ENCODE measurements around the gene C9orf72.

The C9orf72 gene

GRCh38 chr9:27542508-27542907, 30.8 kb downstream of the C9orf72 start:
- no peak overlapping the region for H3K27ac ChIP-seq (ENCODE audit: insufficient read depth in 1 of 2, low read depth in 1 of 2, low read length in 2 of 2, poor library complexity in 1 of 2, severe bottlenecking in 2 of 2)
- no peak overlapping the region for H3K4me3 ChIP-seq (ENCODE audit: control insufficient read depth in 1 of 7, extremely low read depth in 1 of 7, insufficient read depth in 4 of 7, low read depth in 2 of 7, low read length in 6 of 7)
- DNase-seq, result no peak
- WGBS (ENCODE audit: insufficient coverage), result no CpG with 5 or more reads among the region's 2 CpGs
- peaks cover 0 to 9% (median 6%) of the 10 kb centered on the region in 4 experiments for H3K4me1 ChIP-seq (ENCODE audit: control extremely low read depth in 1 of 4, control insufficient read depth in 4 of 4, insufficient read depth in 4 of 4, low read length in 3 of 4)
- ChIA-PET CTCF (interaction anchor here (1.0 to 1.3 kb wide), 2 partner anchors 11 to 27 kb away, joined by 3 read pairs; no protein-coding TSS in a partner anchor), POLR2A (interaction anchor here (0.7 kb wide), 1 partner anchor 29 kb away, joined by 3 read pairs; no protein-coding TSS in a partner anchor)
- H3K36me3 ChIP-seq (ENCODE audit: control insufficient read depth in 4 of 4, insufficient read depth in 4 of 4, low read length in 3 of 4), result peaks cover 3 to 24% (median 9%) of the 10 kb centered on the region in 4 experiments
- no peaks in the 10 kb centered on the region for H3K9me3 ChIP-seq (ENCODE audit: control extremely low read depth in 1 of 5, control insufficient read depth in 4 of 5, insufficient read depth in 2 of 5, low read depth in 1 of 5, low read length in 4 of 5)
- H3K27me3 ChIP-seq (replicated peaks in 2 of 5; ENCODE audit: control insufficient read depth in 4 of 5, insufficient read depth in 5 of 5, low read length in 4 of 5), result no peaks in the 10 kb centered on the region

- Histone ChIP-seq H3K27ac (ENCODE audit: insufficient read depth in 1 of 2, low read depth in 1 of 2, low read length in 2 of 2, poor library complexity in 1 of 2, severe bottlenecking in 2 of 2) (no peak overlapping the region), H3K4me1 (ENCODE audit: control extremely low read depth in 1 of 4, control insufficient read depth in 4 of 4, insufficient read depth in 4 of 4, low read length in 3 of 4) (peaks cover 0 to 9% (median 6%) of the 10 kb centered on the region in 4 experiments)
- WGBS (ENCODE audit: insufficient coverage), result 87% methylated on average over 3 of the region's 4 CpGs
These were observed 31.5 kb downstream of the C9orf72 start for GRCh38 chr9:27541740-27542139.

GRCh38 chr9:27540502-27540901, 32.8 kb downstream of the C9orf72 start:
- DNase-seq, result no peak
- ChIA-PET CTCF (interaction anchor here (1.3 to 1.9 kb wide), 3 partner anchors 13 to 292 kb away, joined by 3 to 6 read pairs (median 3); no protein-coding TSS in a partner anchor), POLR2A (no interaction called here)
- H3K9me3 ChIP-seq (ENCODE audit: control extremely low read depth in 1 of 5, control insufficient read depth in 4 of 5, insufficient read depth in 2 of 5, low read depth in 1 of 5, low read length in 4 of 5), result no peaks in the 10 kb centered on the region
- H3K36me3 ChIP-seq (ENCODE audit: control insufficient read depth in 4 of 4, insufficient read depth in 4 of 4, low read length in 3 of 4), result peaks cover 3 to 20% (median 6%) of the 10 kb centered on the region in 4 experiments
- H3K4me1 ChIP-seq (ENCODE audit: control extremely low read depth in 1 of 4, control insufficient read depth in 4 of 4, insufficient read depth in 4 of 4, low read length in 3 of 4), result peaks cover 0 to 9% (median 6%) of the 10 kb centered on the region in 4 experiments
- H3K4me3 ChIP-seq (ENCODE audit: control insufficient read depth in 1 of 7, extremely low read depth in 1 of 7, insufficient read depth in 4 of 7, low read depth in 2 of 7, low read length in 6 of 7), result no peak overlapping the region
- no peaks in the 10 kb centered on the region for H3K27me3 ChIP-seq (replicated peaks in 2 of 5; ENCODE audit: control insufficient read depth in 4 of 5, insufficient read depth in 5 of 5, low read length in 4 of 5)
- H3K27ac ChIP-seq (ENCODE audit: insufficient read depth in 1 of 2, low read depth in 1 of 2, low read length in 2 of 2, poor library complexity in 1 of 2, severe bottlenecking in 2 of 2), result no peak overlapping the region
- no CpG with 5 or more reads among the region's 1 CpG for WGBS (ENCODE audit: insufficient coverage)

More at GRCh38 chr9:27541740-27542139, 31.5 kb downstream of the C9orf72 start:
- ChIA-PET POLR2A (no interaction called here), CTCF (interaction anchor here (1.3 kb wide), 2 partner anchors 12 to 14 kb away, joined by 3 read pairs; no protein-coding TSS in a partner anchor)
- H3K36me3 ChIP-seq (ENCODE audit: control insufficient read depth in 4 of 4, insufficient read depth in 4 of 4, low read length in 3 of 4), result peaks cover 3 to 19% (median 9%) of the 10 kb centered on the region in 4 experiments
- DNase-seq, result no peak
- no peaks in the 10 kb centered on the region for H3K27me3 ChIP-seq (replicated peaks in 2 of 5; ENCODE audit: control insufficient read depth in 4 of 5, insufficient read depth in 5 of 5, low read length in 4 of 5)
- H3K4me3 ChIP-seq (ENCODE audit: control insufficient read depth in 1 of 7, extremely low read depth in 1 of 7, insufficient read depth in 4 of 7, low read depth in 2 of 7, low read length in 6 of 7), result no peak overlapping the region
- H3K9me3 ChIP-seq (ENCODE audit: control extremely low read depth in 1 of 5, control insufficient read depth in 4 of 5, insufficient read depth in 2 of 5, low read depth in 1 of 5, low read length in 4 of 5), result no peaks in the 10 kb centered on the region

GRCh38 chr9:27539479-27540441, 33.5 kb downstream of the C9orf72 start:
- WGBS (ENCODE audit: insufficient coverage), result 83% methylated on average over 4 of the region's 5 CpGs
- peak overlapping the region in 1 of 7 experiments; percentile 38 for H3K4me3 ChIP-seq (ENCODE audit: control insufficient read depth in 1 of 7, extremely low read depth in 1 of 7, insufficient read depth in 4 of 7, low read depth in 2 of 7, low read length in 6 of 7)
- H3K36me3 ChIP-seq (ENCODE audit: control insufficient read depth in 4 of 4, insufficient read depth in 4 of 4, low read length in 3 of 4), result peaks cover 0 to 16% (median 4%) of the 10 kb centered on the region in 4 experiments
- H3K27ac ChIP-seq (ENCODE audit: insufficient read depth in 1 of 2, low read depth in 1 of 2, low read length in 2 of 2, poor library complexity in 1 of 2, severe bottlenecking in 2 of 2), result no peak overlapping the region
- H3K27me3 ChIP-seq (replicated peaks in 2 of 5; ENCODE audit: control insufficient read depth in 4 of 5, insufficient read depth in 5 of 5, low read length in 4 of 5), result no peaks in the 10 kb centered on the region
- H3K4me1 ChIP-seq (ENCODE audit: control extremely low read depth in 1 of 4, control insufficient read depth in 4 of 4, insufficient read depth in 4 of 4, low read length in 3 of 4), result peaks cover 0 to 9% (median 6%) of the 10 kb centered on the region in 4 experiments
- ChIA-PET POLR2A (no interaction called here), CTCF (interaction anchor here (1.1 to 10.9 kb wide), 4 partner anchors 9 to 291 kb away, joined by 3 to 131 read pairs (median 4); no protein-coding TSS in a partner anchor)
- H3K9me3 ChIP-seq (ENCODE audit: control extremely low read depth in 1 of 5, control insufficient read depth in 4 of 5, insufficient read depth in 2 of 5, low read depth in 1 of 5, low read length in 4 of 5), result no peaks in the 10 kb centered on the region
- peak in 2 of 3 donors; percentile 29 to 37 for DNase-seq

GRCh38 chr9:27538647-27539046, 34.6 kb downstream of the C9orf72 start:
- 100% methylated on average over 2 of the region's 3 CpGs for WGBS (ENCODE audit: insufficient coverage)
- POLR2A ChIA-PET, result no interaction called here
- H3K9me3 ChIP-seq (ENCODE audit: control extremely low read depth in 1 of 5, control insufficient read depth in 4 of 5, insufficient read depth in 2 of 5, low read depth in 1 of 5, low read length in 4 of 5), result no peaks in the 10 kb centered on the region
- H3K27me3 ChIP-seq (replicated peaks in 2 of 5; ENCODE audit: control insufficient read depth in 4 of 5, insufficient read depth in 5 of 5, low read length in 4 of 5), result no peaks in the 10 kb centered on the region
- peaks cover 0 to 9% (median 6%) of the 10 kb centered on the region in 4 experiments for H3K4me1 ChIP-seq (ENCODE audit: control extremely low read depth in 1 of 4, control insufficient read depth in 4 of 4, insufficient read depth in 4 of 4, low read length in 3 of 4)
- CTCF ChIA-PET, result interaction anchor here (0.6 to 10.9 kb wide), 4 partner anchors 10 to 507 kb away, joined by 3 to 131 read pairs (median 4); no protein-coding TSS in a partner anchor
- DNase-seq, result no peak
- H3K27ac ChIP-seq (ENCODE audit: insufficient read depth in 1 of 2, low read depth in 1 of 2, low read length in 2 of 2, poor library complexity in 1 of 2, severe bottlenecking in 2 of 2), result no peak overlapping the region
- H3K36me3 ChIP-seq (ENCODE audit: control insufficient read depth in 4 of 4, insufficient read depth in 4 of 4, low read length in 3 of 4), result peaks cover 0 to 13% (median 3%) of the 10 kb centered on the region in 4 experiments
- no peak overlapping the region for H3K4me3 ChIP-seq (ENCODE audit: control insufficient read depth in 1 of 7, extremely low read depth in 1 of 7, insufficient read depth in 4 of 7, low read depth in 2 of 7, low read length in 6 of 7)

- Histone ChIP-seq H3K4me1 (ENCODE audit: control extremely low read depth in 1 of 4, control insufficient read depth in 4 of 4, insufficient read depth in 4 of 4, low read length in 3 of 4) (peaks cover 0 to 9% (median 6%) of the 10 kb centered on the region in 4 experiments), H3K9me3 (ENCODE audit: control extremely low read depth in 1 of 5, control insufficient read depth in 4 of 5, insufficient read depth in 2 of 5, low read depth in 1 of 5, low read length in 4 of 5) (no peaks in the 10 kb centered on the region), H3K4me3 (ENCODE audit: control insufficient read depth in 1 of 7, extremely low read depth in 1 of 7, insufficient read depth in 4 of 7, low read depth in 2 of 7, low read length in 6 of 7) (no peak overlapping the region), H3K36me3 (ENCODE audit: control insufficient read depth in 4 of 4, insufficient read depth in 4 of 4, low read length in 3 of 4) (peaks cover 0 to 7% (median 3%) of the 10 kb centered on the region in 4 experiments), H3K27me3 (replicated peaks in 2 of 5; ENCODE audit: control insufficient read depth in 4 of 5, insufficient read depth in 5 of 5, low read length in 4 of 5) (no peaks in the 10 kb centered on the region), H3K27ac (ENCODE audit: insufficient read depth in 1 of 2, low read depth in 1 of 2, low read length in 2 of 2, poor library complexity in 1 of 2, severe bottlenecking in 2 of 2) (no peak overlapping the region)
- 80% methylated on average over 1 of the region's 1 CpG for WGBS (ENCODE audit: insufficient coverage)
- ChIA-PET CTCF (interaction anchor here (1.2 to 10.9 kb wide), 2 partner anchors 9 to 204 kb away, joined by 3 to 131 read pairs; no protein-coding TSS in a partner anchor), POLR2A (no interaction called here)
- no peak for DNase-seq
These were observed 35.5 kb downstream of the C9orf72 start for GRCh38 chr9:27537756-27538155.
